Suprapubic skin (tissue), 4 donors: ENCODE results near the gene SLC31A2. TPM values are rescaled to one million over a fixed set of nuclear protein-coding genes. Genes with fewer than 3 reads are reported as not detected.

Source experiments
- DNase-seq, 2 donors: peaks; one replicate each; pipeline ENCODE4 v3.0.0-alpha.2; 2019; ENCODE audit warnings: low spot score in 2 of 2
- H3K27ac ChIP-seq: fragments of 200-600 bp; sonication (generic); one replicate; pipeline ENCODE4 v1.5.1; 2019
- H3K27me3 ChIP-seq: fragments of 200-600 bp; sonication (generic); one replicate; pipeline ENCODE4 v1.5.1; 2019
- H3K36me3 ChIP-seq: fragments of 200-600 bp; sonication (generic); one replicate; pipeline ENCODE4 v1.5.1; 2019
- H3K4me1 ChIP-seq: fragments of 200-600 bp; sonication (generic); one replicate; pipeline ENCODE4 v1.5.1; 2019
- H3K4me3 ChIP-seq: fragments of 200-600 bp; sonication (generic); one replicate; pipeline ENCODE4 v1.5.1; 2019; ENCODE audit warnings: mild to moderate bottlenecking
- H3K9me3 ChIP-seq: fragments of 200-600 bp; sonication (generic); one replicate; pipeline ENCODE4 v1.5.1; 2019
- EP300 ChIP-seq: sonication (generic); formaldehyde crosslinking; IDR thresholded peaks from one replicate; pipeline ENCODE4 v1.6.1; 2017; ENCODE audit warnings: antibody characterized with exemption
- POLR2A ChIP-seq, 2 donors: fragments of 450-650 bp; IDR thresholded peaks; one replicate each; pipeline ENCODE4 v1.6.1; 2017; ENCODE audit warnings: antibody characterized with exemption in 2 of 2, mild to moderate bottlenecking in 2 of 2, moderate library complexity in 2 of 2
- POLR2AphosphoS5 ChIP-seq, 3 donors: sonication (generic); formaldehyde crosslinking; IDR thresholded peaks; one replicate each; pipeline ENCODE4 v1.6.1; 2017; ENCODE audit warnings: antibody characterized with exemption in 3 of 3
- WGBS: methylation state at CpG from one replicate; pipeline ENCODE4 v1.1.5; 2018; 5-methylcytosine and 5-hydroxymethylcytosine counted together
- total RNA-seq, 4 donors: library from RNA; depleted of rRNA; stranded (reverse); fragments of >200 nt; gene quantifications; one replicate each; pipeline ENCODE4 v1.1.0, GENCODE V29; 2016
- TF ChIP-seq, protein P1 (sequence below), 2 donors: fragments of 200-600 bp in 1 of 2; fragments of 450-650 bp in 1 of 2; sonication (generic) in 1 of 2; IDR thresholded peaks; one replicate each; pipeline ENCODE4 v1.5.1; 2016 to 2019; ENCODE audit warnings: antibody characterized with exemption in 2 of 2, mild to moderate bottlenecking in 1 of 2, moderate library complexity in 1 of 2

The SLC31A2 gene
- total RNA-seq, 4 donors from 2014 or later = 49.8 to 114 (median 88.4) TPM

DNA sequence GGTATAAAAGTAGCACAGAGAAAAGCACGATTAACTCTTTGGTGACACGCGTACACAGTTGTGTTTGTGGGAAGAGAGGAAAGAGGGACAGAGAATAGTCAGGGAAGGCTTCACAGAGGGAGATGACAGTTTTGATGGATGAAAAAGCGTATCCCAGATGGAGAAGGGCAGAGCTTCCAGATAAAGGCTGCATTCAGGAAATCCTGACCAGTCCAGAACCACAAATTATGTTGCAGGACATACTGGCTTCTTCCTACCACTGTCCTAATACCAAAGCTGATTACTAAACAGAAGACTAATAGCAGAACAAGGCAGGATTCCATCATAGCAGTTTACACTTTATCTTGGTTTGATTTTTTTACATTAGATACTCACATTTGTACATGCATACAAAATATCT lies 34.5 kb downstream of the SLC31A2 start:
- TF ChIP-seq EP300 (no peak), POLR2AphosphoS5 (IDR thresholded peaks at IDR 0.05) (no peak), POLR2A (IDR thresholded peaks at IDR 0.05) (no peak)
- TF ChIP-seq, protein P1, sequence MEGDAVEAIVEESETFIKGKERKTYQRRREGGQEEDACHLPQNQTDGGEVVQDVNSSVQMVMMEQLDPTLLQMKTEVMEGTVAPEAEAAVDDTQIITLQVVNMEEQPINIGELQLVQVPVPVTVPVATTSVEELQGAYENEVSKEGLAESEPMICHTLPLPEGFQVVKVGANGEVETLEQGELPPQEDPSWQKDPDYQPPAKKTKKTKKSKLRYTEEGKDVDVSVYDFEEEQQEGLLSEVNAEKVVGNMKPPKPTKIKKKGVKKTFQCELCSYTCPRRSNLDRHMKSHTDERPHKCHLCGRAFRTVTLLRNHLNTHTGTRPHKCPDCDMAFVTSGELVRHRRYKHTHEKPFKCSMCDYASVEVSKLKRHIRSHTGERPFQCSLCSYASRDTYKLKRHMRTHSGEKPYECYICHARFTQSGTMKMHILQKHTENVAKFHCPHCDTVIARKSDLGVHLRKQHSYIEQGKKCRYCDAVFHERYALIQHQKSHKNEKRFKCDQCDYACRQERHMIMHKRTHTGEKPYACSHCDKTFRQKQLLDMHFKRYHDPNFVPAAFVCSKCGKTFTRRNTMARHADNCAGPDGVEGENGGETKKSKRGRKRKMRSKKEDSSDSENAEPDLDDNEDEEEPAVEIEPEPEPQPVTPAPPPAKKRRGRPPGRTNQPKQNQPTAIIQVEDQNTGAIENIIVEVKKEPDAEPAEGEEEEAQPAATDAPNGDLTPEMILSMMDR (IDR thresholded peaks at IDR 0.05) = no peak
- Histone ChIP-seq H3K4me1 (peaks cover 14% of the 10 kb centered on the region), H3K36me3 (peaks cover 89% of the 10 kb centered on the region), H3K27me3 (no peaks in the 10 kb centered on the region), H3K9me3 (no peaks in the 10 kb centered on the region), H3K27ac (no peak overlapping the region), H3K4me3 (no peak overlapping the region)
- 86% methylated on average over 4 of the region's 4 CpGs for WGBS
- DNase-seq = no peak

DNA sequence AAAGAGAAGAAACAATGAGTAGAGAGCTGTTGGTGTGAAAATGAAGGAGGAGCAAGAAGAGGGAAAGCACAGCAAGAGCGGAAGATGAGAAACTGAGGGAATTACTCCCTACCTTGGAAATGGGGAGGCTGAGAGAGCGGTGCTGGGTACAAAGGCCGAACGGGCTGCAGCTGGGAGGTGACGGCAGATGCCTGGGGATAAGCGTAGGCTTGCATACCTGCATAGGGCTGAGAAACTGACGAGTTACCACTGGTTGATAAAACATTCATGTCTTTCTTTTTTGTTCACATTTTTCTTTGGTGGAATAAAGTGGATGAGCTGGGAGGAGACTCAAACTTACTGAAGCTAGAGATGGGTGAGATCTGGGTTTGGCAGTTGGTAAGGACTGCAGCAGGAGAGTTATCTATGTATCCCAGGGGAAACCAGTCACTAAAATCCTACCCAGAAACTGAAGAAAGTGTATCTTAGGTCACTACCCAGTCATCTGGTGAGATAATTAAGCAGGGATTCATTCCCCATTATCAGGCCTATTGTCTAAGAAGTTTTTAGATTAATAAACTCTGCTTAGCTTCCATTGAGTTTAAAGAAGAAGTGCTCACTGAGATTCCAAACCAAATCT lies 35.4 kb downstream of the SLC31A2 start:
- no peaks in the 10 kb centered on the region for H3K27me3 ChIP-seq
- peaks cover 14% of the 10 kb centered on the region for H3K4me1 ChIP-seq
- H3K36me3 ChIP-seq = peaks cover 89% of the 10 kb centered on the region
- no peak overlapping the region for H3K27ac ChIP-seq
- 92% methylated on average over 7 of the region's 7 CpGs for WGBS
- TF ChIP-seq EP300 (no peak), POLR2A (IDR thresholded peaks at IDR 0.05) (no peak), POLR2AphosphoS5 (IDR thresholded peaks at IDR 0.05) (no peak)
- TF ChIP-seq, protein P1 (IDR thresholded peaks at IDR 0.05) = no peak
- DNase-seq = no peak
- no peak overlapping the region for H3K4me3 ChIP-seq
- no peaks in the 10 kb centered on the region for H3K9me3 ChIP-seq

DNA sequence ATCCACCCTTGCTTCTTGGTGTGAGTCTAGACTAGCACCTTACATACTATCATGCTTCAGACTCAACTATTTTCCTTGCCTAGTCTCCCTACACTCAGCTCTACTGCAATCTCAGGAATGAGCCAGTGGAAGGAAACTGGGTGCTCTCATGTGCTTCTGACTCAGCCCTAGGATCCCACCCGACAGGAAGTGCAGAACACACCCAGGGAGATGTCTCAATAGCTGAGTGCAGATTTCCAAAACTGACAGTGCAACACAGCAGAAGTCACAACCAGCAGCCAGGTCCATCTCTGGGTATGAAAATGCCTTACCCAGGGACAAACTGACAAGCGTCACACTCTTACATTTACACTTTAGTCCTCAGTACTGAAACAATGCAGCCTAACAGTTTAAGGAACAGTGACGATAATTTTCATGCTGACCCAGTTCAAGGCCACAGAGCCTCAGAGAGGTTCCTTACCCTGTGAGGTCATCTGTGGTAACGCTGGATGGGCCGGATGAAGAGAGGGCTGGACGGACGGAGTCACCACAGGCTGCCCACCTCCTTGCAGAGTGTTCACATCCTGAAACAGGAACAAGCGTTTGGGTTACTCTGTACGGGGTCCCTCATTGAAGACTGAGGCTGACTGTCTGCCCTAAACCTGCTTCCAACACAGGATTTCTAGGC lies 37.3 kb downstream of the SLC31A2 start:
- TF ChIP-seq, protein P1 (IDR thresholded peaks at IDR 0.05) = no peak
- TF ChIP-seq POLR2A (IDR thresholded peaks at IDR 0.05) = peak in 1 of 2 donors; percentile 41
- TF ChIP-seq EP300 = no peak
- peak in 1 of 3 donors; percentile 83 for TF ChIP-seq POLR2AphosphoS5 (IDR thresholded peaks at IDR 0.05)
- peak overlapping the region; percentile 74 for H3K27ac ChIP-seq
- H3K27me3 ChIP-seq = no peaks in the 10 kb centered on the region
- no peaks in the 10 kb centered on the region for H3K9me3 ChIP-seq
- 83% methylated on average over 9 of the region's 9 CpGs for WGBS
- peaks cover 14% of the 10 kb centered on the region for H3K4me1 ChIP-seq
- H3K36me3 ChIP-seq = peaks cover 78% of the 10 kb centered on the region
- peak; percentile 82 to 83 for DNase-seq
- H3K4me3 ChIP-seq = peak overlapping the region; percentile 15

DNA sequence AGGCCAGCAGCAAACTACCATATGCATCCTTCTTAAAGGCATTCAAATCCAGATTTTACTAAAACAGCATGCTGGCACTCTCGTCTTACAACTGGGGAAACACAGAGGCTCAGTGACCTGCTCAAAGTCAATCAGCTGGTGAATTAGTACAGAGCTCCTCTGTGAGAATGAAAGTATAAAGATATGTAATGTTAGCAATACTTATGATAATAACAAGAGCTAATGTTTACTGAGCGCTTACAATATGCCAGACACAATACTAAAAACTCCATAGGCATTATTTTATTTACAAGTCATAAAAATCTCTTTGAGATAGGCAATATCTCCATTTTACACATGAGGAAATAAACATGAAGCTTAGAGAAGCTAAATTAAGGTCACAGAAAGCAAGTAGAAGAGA lies 41.6 kb downstream of the SLC31A2 start:
- no peak overlapping the region for H3K4me3 ChIP-seq
- H3K27ac ChIP-seq = no peak overlapping the region
- H3K9me3 ChIP-seq = no peaks in the 10 kb centered on the region
- no peaks in the 10 kb centered on the region for H3K27me3 ChIP-seq
- no peak for DNase-seq
- TF ChIP-seq POLR2A (IDR thresholded peaks at IDR 0.05) = no peak
- no peak for TF ChIP-seq POLR2AphosphoS5 (IDR thresholded peaks at IDR 0.05)
- TF ChIP-seq, protein P1 (IDR thresholded peaks at IDR 0.05) = no peak
- no peak for TF ChIP-seq EP300
- peaks cover 55% of the 10 kb centered on the region for H3K36me3 ChIP-seq
- H3K4me1 ChIP-seq = peaks cover 10% of the 10 kb centered on the region
- WGBS = 98% methylated on average over 2 of the region's 2 CpGs

DNA sequence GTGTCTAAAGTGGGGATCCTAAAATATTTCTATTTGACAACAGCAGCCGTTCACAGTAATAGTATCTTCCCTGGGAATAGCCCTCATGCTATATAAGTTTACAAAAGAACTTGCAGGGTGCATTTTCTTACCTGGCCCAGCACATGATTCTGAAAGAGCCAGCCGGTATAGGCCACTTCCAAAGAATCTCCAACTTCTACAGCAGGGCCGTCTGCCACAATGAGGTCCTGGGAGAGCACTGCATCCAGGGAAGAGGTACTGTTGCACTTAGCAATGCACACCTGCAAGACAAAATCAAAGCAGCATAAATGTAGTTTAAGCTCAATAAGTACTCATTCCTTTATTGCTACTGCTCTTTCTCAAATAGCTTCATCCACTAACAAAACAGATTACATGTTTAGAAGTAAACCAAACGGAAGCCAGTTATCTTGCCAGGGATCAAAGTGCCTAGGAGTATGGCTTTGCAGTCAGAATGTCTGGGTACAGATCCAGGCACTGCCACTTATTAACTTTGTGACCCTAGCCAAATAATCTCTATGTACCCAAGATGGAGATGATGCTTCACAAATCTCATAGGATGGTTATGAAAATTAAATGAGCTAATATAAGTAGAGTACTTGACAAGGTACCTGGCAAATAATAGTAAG lies 49.0 kb downstream of the SLC31A2 start:
- Histone ChIP-seq H3K27ac (no peak overlapping the region), H3K9me3 (no peaks in the 10 kb centered on the region), H3K4me1 (no peaks in the 10 kb centered on the region), H3K4me3 (no peak overlapping the region), H3K27me3 (no peaks in the 10 kb centered on the region), H3K36me3 (peaks cover 84% of the 10 kb centered on the region)
- no peak for TF ChIP-seq POLR2A (IDR thresholded peaks at IDR 0.05)
- TF ChIP-seq, protein P1 (IDR thresholded peaks at IDR 0.05) = no peak
- TF ChIP-seq EP300 = no peak
- no peak for TF ChIP-seq POLR2AphosphoS5 (IDR thresholded peaks at IDR 0.05)
- DNase-seq = no peak
- 90% methylated on average over 4 of the region's 4 CpGs for WGBS
